PC-3 (cell line): ENCODE data around the gene KRTAP10-5.

Experiments used
- CTCF ChIP-seq: fragments of 300-600 bp; sonication (generic); conservative IDR thresholded peaks from 2 replicates; pipeline ENCODE4 v1.5.1; 2017; ENCODE audit warnings: antibody characterized with exemption, low read depth, mild to moderate bottlenecking, low read length
- EZH2 ChIP-seq: fragments of 300-600 bp; sonication (generic); IDR thresholded peaks from one replicate; pipeline ENCODE4 v1.6.1; 2017; ENCODE audit warnings: antibody characterized with exemption, mild to moderate bottlenecking, low read length; ENCODE audit not compliant: unreplicated experiment

GRCh38 chr21:44552681-44553080, 27.7 kb downstream of the KRTAP10-5 start:
- no peak for TF ChIP-seq CTCF
- no peak for TF ChIP-seq EZH2
